Tibial nerve (tissue), 4 donors: ENCODE data around the gene CLK2. TPM values are rescaled to one million over a fixed set of nuclear protein-coding genes. Genes with fewer than 3 reads are reported as not detected.
"Not testable (repeated sequence)": the region's sequence is repeated elsewhere in the genome, so short reads cannot be mapped to it uniquely, and the experiment has no call there.

Experiments
- DNase-seq, 2 donors: peaks; one replicate each; pipeline ENCODE4 v3.0.0-alpha.2; 2019; ENCODE audit warnings: low spot score in 2 of 2
- H3K27ac ChIP-seq, 4 donors: fragments of 200-600 bp; sonication (generic) in 3 of 4; one replicate each; pipeline ENCODE4 v1.5.1; 2017 to 2019; ENCODE audit warnings: mild to moderate bottlenecking in 1 of 4
- H3K27me3 ChIP-seq, 2 donors: fragments of 200-600 bp; sonication (generic) in 1 of 2; one replicate each; pipeline versions ENCODE4 v1.5.1 to v1.6.0; 2017 to 2019
- H3K36me3 ChIP-seq, 3 donors: fragments of 200-600 bp; sonication (generic); one replicate each; pipeline ENCODE4 v1.5.1; 2018 to 2019
- H3K4me1 ChIP-seq, 4 donors: fragments of 200-600 bp; sonication (generic) in 3 of 4; one replicate each; pipeline ENCODE4 v1.5.1; 2017 to 2019
- H3K4me3 ChIP-seq, 4 donors: fragments of 200-600 bp; sonication (generic) in 3 of 4; one replicate each; pipeline ENCODE4 v1.5.1; 2017 to 2019; ENCODE audit warnings: mild to moderate bottlenecking in 1 of 4, moderate library complexity in 1 of 4
- H3K9me3 ChIP-seq, 4 donors: fragments of 200-600 bp; sonication (generic) in 3 of 4; one replicate each; pipeline ENCODE4 v1.5.1; 2017 to 2019
- EP300 ChIP-seq, 2 donors: sonication (generic); formaldehyde crosslinking; IDR thresholded peaks; one replicate each; pipeline ENCODE4 v1.6.1; 2017; ENCODE audit warnings: antibody characterized with exemption in 2 of 2, mild to moderate bottlenecking in 1 of 2
- POLR2A ChIP-seq, 2 donors: fragments of 450-650 bp; IDR thresholded peaks; one replicate each; pipeline ENCODE4 v1.6.1; 2017; ENCODE audit warnings: antibody characterized with exemption in 2 of 2, mild to moderate bottlenecking in 2 of 2, moderate library complexity in 2 of 2
- WGBS, 2 donors: methylation state at CpG; one replicate each; pipeline ENCODE4 v1.1.5; 2018; 5-methylcytosine and 5-hydroxymethylcytosine counted together
- total RNA-seq, 4 donors: library from RNA; depleted of rRNA; stranded (reverse); fragments of >200 nt; gene quantifications; one replicate each; pipeline ENCODE4 v1.1.0, GENCODE V29; 2016
- TF ChIP-seq, protein P1 (sequence below), 5 experiments: fragments of 200-600 bp in 3 of 5; fragments of 450-650 bp in 2 of 5; sonication (generic) in 3 of 5; IDR thresholded peaks; one replicate each; pipeline ENCODE4 v1.5.1; 2016 to 2019; ENCODE audit warnings: antibody characterized with exemption in 5 of 5, mild to moderate bottlenecking in 3 of 5, moderate library complexity in 2 of 5

The CLK2 gene
- total RNA-seq, 4 donors from 2014 or later, result 41.0 to 70.6 (median 52.3) TPM

DNA sequence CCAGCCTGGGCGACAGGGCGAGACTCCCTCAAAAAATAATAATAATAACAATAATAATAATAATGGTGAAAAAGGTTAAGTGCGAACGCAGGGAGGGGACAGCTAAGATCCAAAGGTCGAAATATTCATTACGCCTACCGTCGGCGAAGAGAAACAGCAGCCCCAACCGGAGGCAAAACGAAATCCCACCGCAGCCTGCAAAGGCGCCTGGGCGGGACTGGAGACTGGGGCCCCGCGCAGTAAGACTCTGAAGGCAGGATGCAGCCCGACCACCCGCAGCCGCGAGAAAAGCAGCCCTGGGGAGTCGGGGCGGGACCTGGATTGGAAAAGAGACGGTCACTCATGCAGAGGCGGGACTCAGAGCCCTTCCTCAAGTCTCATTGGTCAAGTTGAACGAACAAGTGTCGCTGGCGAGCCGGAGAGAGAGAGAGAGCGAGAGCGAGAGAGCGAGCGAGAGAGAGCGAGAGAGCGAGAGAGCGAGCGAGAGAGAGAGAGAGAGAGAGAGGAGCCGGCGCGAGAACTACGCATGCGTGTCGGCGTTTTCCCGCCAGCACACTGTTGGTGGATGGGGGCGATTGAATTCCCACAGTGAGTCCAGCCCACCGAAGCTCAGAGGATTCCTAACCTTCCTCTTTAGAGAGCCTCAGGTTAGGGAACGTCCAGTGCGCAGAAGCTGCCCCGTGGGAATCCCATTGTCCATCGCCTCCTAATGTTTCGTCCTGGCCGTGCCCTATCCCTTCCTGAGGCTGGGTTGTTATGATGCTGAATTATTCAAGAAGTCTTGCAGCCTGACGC is 28.7 kb downstream of the CLK2 start:
- no peaks in the 10 kb centered on the region for H3K9me3 ChIP-seq
- H3K4me1 ChIP-seq, result peaks cover 0 to 44% (median 18%) of the 10 kb centered on the region in 4 donors
- WGBS, 2 donors, result 0% methylated on average over 53 of the region's 53 CpGs
- TF ChIP-seq POLR2A (IDR thresholded peaks at IDR 0.05), result peak; percentile 84 to 89
- TF ChIP-seq EP300 (IDR thresholded peaks at IDR 0.05), result peak; percentile 75 to 99
- TF ChIP-seq, protein P1, sequence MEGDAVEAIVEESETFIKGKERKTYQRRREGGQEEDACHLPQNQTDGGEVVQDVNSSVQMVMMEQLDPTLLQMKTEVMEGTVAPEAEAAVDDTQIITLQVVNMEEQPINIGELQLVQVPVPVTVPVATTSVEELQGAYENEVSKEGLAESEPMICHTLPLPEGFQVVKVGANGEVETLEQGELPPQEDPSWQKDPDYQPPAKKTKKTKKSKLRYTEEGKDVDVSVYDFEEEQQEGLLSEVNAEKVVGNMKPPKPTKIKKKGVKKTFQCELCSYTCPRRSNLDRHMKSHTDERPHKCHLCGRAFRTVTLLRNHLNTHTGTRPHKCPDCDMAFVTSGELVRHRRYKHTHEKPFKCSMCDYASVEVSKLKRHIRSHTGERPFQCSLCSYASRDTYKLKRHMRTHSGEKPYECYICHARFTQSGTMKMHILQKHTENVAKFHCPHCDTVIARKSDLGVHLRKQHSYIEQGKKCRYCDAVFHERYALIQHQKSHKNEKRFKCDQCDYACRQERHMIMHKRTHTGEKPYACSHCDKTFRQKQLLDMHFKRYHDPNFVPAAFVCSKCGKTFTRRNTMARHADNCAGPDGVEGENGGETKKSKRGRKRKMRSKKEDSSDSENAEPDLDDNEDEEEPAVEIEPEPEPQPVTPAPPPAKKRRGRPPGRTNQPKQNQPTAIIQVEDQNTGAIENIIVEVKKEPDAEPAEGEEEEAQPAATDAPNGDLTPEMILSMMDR (IDR thresholded peaks at IDR 0.05), result peak in 4 of 5 experiments; percentile 95 to 100 (median 99)
- H3K27ac ChIP-seq, result peak overlapping the region; percentile 89 to 93 (median 90)
- H3K36me3 ChIP-seq, result peaks cover 0 to 33% (median 0%) of the 10 kb centered on the region in 3 donors
- peak overlapping the region; percentile 49 to 70 (median 56) for H3K4me3 ChIP-seq
- DNase-seq, result peak; percentile 97 to 99
- H3K27me3 ChIP-seq, result no peaks in the 10 kb centered on the region

DNA sequence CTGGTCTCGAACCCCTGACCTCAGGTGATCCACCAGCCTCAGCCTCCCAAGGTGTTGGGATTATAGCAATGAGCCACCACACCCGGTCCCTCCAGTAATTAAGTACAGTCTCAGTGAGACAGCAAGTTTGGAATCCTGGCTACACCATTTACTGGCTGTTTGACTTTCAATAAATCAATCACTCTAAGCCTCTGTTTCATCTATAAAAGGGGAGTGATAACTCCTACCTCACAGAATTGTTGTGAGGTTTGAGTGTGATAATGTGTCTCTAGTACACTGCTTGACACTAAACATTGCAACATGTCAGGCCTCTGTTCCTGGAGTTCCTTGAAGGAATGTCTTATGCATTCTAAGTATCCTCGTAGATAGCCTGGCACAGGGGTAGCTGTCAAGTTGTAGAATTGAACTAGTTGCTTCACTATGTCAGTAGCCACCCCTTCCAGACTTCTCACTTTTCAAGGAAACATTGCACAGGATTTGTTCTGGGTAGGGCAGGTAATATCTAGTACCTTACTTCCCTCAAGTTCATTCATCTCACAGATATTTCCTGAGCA is 30.4 kb downstream of the CLK2 start:
- Histone ChIP-seq H3K4me3 (peak overlapping the region in 3 of 4 donors; percentile 49 to 70 (median 49)), H3K36me3 (peaks cover 0 to 31% (median 2%) of the 10 kb centered on the region in 3 donors), H3K9me3 (no peaks in the 10 kb centered on the region), H3K4me1 (peaks cover 0 to 44% (median 18%) of the 10 kb centered on the region in 4 donors), H3K27me3 (no peaks in the 10 kb centered on the region), H3K27ac (peak overlapping the region; percentile 89 to 93 (median 90))
- TF ChIP-seq, protein P1 (IDR thresholded peaks at IDR 0.05), result no peak
- TF ChIP-seq POLR2A (IDR thresholded peaks at IDR 0.05), result no peak
- TF ChIP-seq EP300 (IDR thresholded peaks at IDR 0.05), result no peak
- WGBS, 2 donors, result 71 to 85% methylated on average over 3 of the region's 3 CpGs
- DNase-seq, result no peak

DNA sequence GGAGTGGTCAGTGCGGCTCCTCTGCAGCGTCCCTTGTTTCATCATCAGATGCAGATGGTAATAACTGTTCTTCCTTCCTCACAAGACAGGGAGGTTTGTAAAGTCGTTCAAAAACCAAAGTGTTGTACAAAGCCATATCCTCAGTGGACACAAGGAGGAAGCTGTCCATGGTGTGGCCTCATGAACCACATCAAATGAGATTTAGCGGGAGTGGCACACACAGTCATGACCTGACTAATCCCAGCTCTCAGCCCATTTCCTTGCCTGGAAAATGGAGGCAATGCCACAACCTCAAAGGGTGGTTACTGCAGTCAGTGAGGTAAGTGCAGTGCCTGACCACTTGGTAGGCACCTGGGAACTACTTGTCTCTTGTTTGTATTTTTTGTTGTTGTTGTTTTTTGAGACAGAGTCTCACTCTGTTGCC is 31.5 kb downstream of the CLK2 start:
- peaks cover 0 to 31% (median 4%) of the 10 kb centered on the region in 3 donors for H3K36me3 ChIP-seq
- H3K27me3 ChIP-seq, result no peaks in the 10 kb centered on the region
- DNase-seq, result no peak
- WGBS, 2 donors, result 52 to 71% methylated on average over 4 of the region's 4 CpGs
- no peak for TF ChIP-seq POLR2A (IDR thresholded peaks at IDR 0.05)
- TF ChIP-seq, protein P1 (IDR thresholded peaks at IDR 0.05), result peak in 1 of 5 experiments; percentile 16
- peak overlapping the region in 2 of 4 donors; percentile 32 to 38 for H3K27ac ChIP-seq
- no peak overlapping the region for H3K4me3 ChIP-seq
- H3K9me3 ChIP-seq, result no peaks in the 10 kb centered on the region
- H3K4me1 ChIP-seq, result peaks cover 0 to 44% (median 18%) of the 10 kb centered on the region in 4 donors

DNA sequence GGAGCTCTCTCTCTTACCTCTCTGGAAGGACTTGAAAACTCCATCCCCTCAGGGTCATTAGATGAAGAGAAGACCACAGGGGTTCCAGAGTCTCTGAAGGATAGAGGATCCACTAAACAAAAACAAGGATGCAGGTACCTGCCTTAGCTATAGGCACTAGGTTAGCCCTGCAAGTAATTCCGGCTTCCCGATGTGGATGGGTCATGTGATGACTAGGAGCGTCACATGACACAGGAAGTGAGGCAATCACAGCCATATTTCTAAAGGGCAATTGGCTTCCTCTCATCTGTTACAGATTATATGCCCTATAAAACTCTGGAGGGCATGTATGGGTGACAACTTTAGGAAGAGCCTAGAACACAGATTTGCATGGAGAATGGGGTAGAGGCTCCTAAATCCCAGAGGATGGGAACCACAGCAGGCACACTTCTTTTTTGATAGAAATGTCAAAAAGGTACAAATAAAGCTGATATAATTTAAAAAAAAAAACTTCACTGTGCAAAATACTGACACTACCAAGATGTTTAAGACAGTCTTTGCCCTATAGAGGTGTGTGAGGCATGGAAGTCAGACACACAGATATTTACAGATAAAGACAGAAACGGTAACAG is 32.1 kb downstream of the CLK2 start:
- peak overlapping the region in 2 of 4 donors; percentile 37 to 49 for H3K4me3 ChIP-seq
- no peaks in the 10 kb centered on the region for H3K9me3 ChIP-seq
- WGBS, 2 donors, result 14 to 18% methylated on average over 4 of the region's 4 CpGs
- H3K36me3 ChIP-seq, result peaks cover 0 to 34% (median 4%) of the 10 kb centered on the region in 3 donors
- H3K27me3 ChIP-seq, result no peaks in the 10 kb centered on the region
- no peak for TF ChIP-seq POLR2A (IDR thresholded peaks at IDR 0.05)
- peak; percentile 49 to 77 for TF ChIP-seq EP300 (IDR thresholded peaks at IDR 0.05)
- DNase-seq, result peak; percentile 65 to 86
- H3K4me1 ChIP-seq, result peaks cover 0 to 44% (median 18%) of the 10 kb centered on the region in 4 donors
- H3K27ac ChIP-seq, result peak overlapping the region in 3 of 4 donors; percentile 22 to 64 (median 32)

DNA sequence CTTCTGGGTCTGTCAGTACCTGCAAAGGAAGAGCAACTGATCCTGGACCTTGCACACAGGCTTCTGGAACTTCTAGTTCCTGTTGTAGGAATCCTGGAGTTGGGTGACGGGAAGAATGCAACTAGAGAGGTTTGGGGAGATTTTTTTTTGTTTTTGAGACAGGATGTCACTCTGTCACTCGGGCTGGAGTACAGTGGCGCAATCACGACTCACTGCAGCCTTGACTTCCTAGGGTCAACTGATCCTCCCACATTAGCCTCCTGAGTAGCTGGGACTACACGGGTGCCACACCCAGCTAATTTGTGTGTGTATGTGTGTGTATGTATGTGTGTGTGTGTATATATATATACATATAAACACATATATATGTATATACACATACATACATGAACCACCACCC is 36.9 kb downstream of the CLK2 start:
- DNase-seq, result no peak
- Histone ChIP-seq H3K27ac (no peak overlapping the region), H3K36me3 (peaks cover 0 to 46% (median 4%) of the 10 kb centered on the region in 3 donors), H3K4me1 (peaks cover 0 to 28% (median 3%) of the 10 kb centered on the region in 4 donors), H3K9me3 (no peaks in the 10 kb centered on the region), H3K27me3 (no peaks in the 10 kb centered on the region), H3K4me3 (no peak overlapping the region)
- 78 to 82% methylated on average over 5 of the region's 5 CpGs for WGBS, 2 donors
- TF ChIP-seq EP300 (IDR thresholded peaks at IDR 0.05), result no peak
- TF ChIP-seq, protein P1 (IDR thresholded peaks at IDR 0.05), result no peak
- TF ChIP-seq POLR2A (IDR thresholded peaks at IDR 0.05), result no peak

DNA sequence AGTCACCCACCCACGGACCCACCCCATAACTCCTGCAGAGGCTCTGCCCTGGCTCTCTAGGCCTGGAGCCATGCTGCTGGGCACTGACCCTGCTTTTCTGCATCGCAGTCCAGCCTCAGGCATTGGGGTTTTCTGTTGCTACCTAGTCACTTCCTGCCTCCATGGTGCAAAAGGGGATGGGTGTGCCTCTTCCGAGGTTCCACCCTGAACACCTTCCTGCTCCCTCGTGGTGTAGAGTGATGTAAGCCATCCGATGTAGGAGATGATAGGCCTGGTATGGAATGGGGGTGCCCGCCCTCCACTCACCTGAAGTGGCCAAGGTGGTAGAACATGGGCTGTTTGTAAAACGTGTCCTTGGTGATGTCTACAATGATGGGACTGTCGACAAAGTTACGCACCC is 37.9 kb downstream of the CLK2 start:
- H3K4me1 ChIP-seq, result peaks cover 0 to 25% (median 0%) of the 10 kb centered on the region in 4 donors
- not testable (repeated sequence) for H3K27ac ChIP-seq

DNA sequence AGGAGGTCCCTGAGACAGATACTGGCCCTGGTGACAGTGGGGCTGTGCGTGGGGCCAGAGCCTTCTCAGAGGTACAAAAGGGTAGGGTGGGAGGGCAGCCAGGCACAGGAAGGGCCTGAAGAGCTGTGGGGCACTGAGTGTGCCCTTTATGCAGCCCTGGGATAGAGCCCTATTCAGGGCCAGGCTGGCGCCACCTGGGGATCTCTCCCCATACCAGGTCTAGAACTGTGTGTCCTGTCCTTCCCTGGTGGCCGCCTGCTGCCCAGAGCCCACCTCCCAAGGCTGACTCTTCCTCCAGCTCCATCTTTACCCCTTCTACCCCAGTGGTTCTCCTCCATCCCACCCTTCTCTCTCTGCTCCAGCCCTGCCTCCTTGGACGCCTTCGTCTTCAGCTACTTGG is 39.8 kb downstream of the CLK2 start:
- H3K27me3 ChIP-seq, H3K27ac ChIP-seq, H3K9me3 ChIP-seq, H3K4me3 ChIP-seq, DNase-seq: not testable (repeated sequence)
- WGBS, 2 donors, result 100% methylated on average over 1 of the region's 5 CpGs; no CpG with 5 or more reads in 1 of the 2 donors
- peaks cover 0 to 18% (median 0%) of the 10 kb centered on the region in 4 donors for H3K4me1 ChIP-seq
- H3K36me3 ChIP-seq, result peaks cover 0 to 32% (median 4%) of the 10 kb centered on the region in 3 donors

More for the DNA sequence above, 37.9 kb downstream of the CLK2 start:
- 87 to 94% methylated on average over 5 to 6 of the region's 9 CpGs for WGBS, 2 donors
- H3K4me3 ChIP-seq, H3K9me3 ChIP-seq, H3K27me3 ChIP-seq, DNase-seq: not testable (repeated sequence)
- peaks cover 0 to 46% (median 4%) of the 10 kb centered on the region in 3 donors for H3K36me3 ChIP-seq
